ENCODE data around the gene TMEM121. TPM values are rescaled to one million over a fixed set of nuclear protein-coding genes. Genes with fewer than 3 reads are reported as not detected.

Gene TMEM121
- total RNA-seq, 1 donor from 2014 or later = 9.3 TPM

GRCh38 chr14:105500036-105500725, 26.2 kb upstream of the TMEM121 start:
- peak in 1 of 2 donors; percentile 82 for DNase-seq (ENCODE audit: extremely low spot score in 2 of 2)
- H3K27ac ChIP-seq = no peak overlapping the region

GRCh38 chr14:105500726-105501101, 25.7 kb upstream of the TMEM121 start:
- H3K27ac ChIP-seq = no peak overlapping the region
- DNase-seq (ENCODE audit: extremely low spot score in 2 of 2) = no peak
- intact Hi-C loops (cut with DNase I) = no loop called here

More at GRCh38 chr14:105500036-105500725, 26.2 kb upstream of the TMEM121 start:
- Histone ChIP-seq H3K4me1 (no peaks in the 10 kb centered on the region), H3K36me3 (no peaks in the 10 kb centered on the region), H3K4me3 (no peak overlapping the region), H3K9me3 (no peaks in the 10 kb centered on the region), H3K27me3 (no peaks in the 10 kb centered on the region)
- intact Hi-C loops (cut with DNase I) = no loop called here
- TF ChIP-seq POLR2AphosphoS5 (IDR thresholded peaks at IDR 0.05; ENCODE audit: insufficient read depth in 1 of 2, low read depth in 1 of 2) (no peak), POLR2A (IDR thresholded peaks at IDR 0.05) (no peak)

GRCh38 chr14:105501504-105502291, 24.7 kb upstream of the TMEM121 start:
- no peak for DNase-seq (ENCODE audit: extremely low spot score in 2 of 2)
- Histone ChIP-seq H3K4me3 (no peak overlapping the region), H3K4me1 (no peaks in the 10 kb centered on the region), H3K27me3 (no peaks in the 10 kb centered on the region), H3K27ac (no peak overlapping the region), H3K36me3 (no peaks in the 10 kb centered on the region), H3K9me3 (no peaks in the 10 kb centered on the region)
- no peak for TF ChIP-seq POLR2AphosphoS5 (IDR thresholded peaks at IDR 0.05; ENCODE audit: insufficient read depth in 1 of 2, low read depth in 1 of 2)
- TF ChIP-seq CTCF (IDR thresholded peaks at IDR 0.05) = no peak
- TF ChIP-seq POLR2A (IDR thresholded peaks at IDR 0.05) = no peak
- intact Hi-C loops (cut with DNase I) = no loop called here

More at GRCh38 chr14:105500726-105501101, 25.7 kb upstream of the TMEM121 start:
- Histone ChIP-seq H3K36me3 (no peaks in the 10 kb centered on the region), H3K27me3 (no peaks in the 10 kb centered on the region), H3K4me3 (no peak overlapping the region), H3K4me1 (no peaks in the 10 kb centered on the region), H3K9me3 (no peaks in the 10 kb centered on the region)
- TF ChIP-seq POLR2AphosphoS5 (IDR thresholded peaks at IDR 0.05; ENCODE audit: insufficient read depth in 1 of 2, low read depth in 1 of 2) (no peak), POLR2A (IDR thresholded peaks at IDR 0.05) (no peak), CTCF (IDR thresholded peaks at IDR 0.05) (no peak)

- Histone ChIP-seq H3K27me3 (no peaks in the 10 kb centered on the region), H3K27ac (no peak overlapping the region), H3K9me3 (no peaks in the 10 kb centered on the region), H3K4me1 (no peaks in the 10 kb centered on the region), H3K36me3 (no peaks in the 10 kb centered on the region), H3K4me3 (no peak overlapping the region)
- no peak for DNase-seq (ENCODE audit: extremely low spot score in 2 of 2)
- TF ChIP-seq POLR2AphosphoS5 (IDR thresholded peaks at IDR 0.05; ENCODE audit: insufficient read depth in 1 of 2, low read depth in 1 of 2) (no peak), CTCF (IDR thresholded peaks at IDR 0.05) (no peak)
- intact Hi-C loops (cut with DNase I) = no loop called here
These were observed 23.7 kb upstream of the TMEM121 start for GRCh38 chr14:105502446-105503295.

GRCh38 chr14:105503296-105503640, 23.1 kb upstream of the TMEM121 start:
- H3K4me3 ChIP-seq = no peak overlapping the region
- H3K9me3 ChIP-seq = no peaks in the 10 kb centered on the region
- TF ChIP-seq POLR2AphosphoS5 (IDR thresholded peaks at IDR 0.05; ENCODE audit: insufficient read depth in 1 of 2, low read depth in 1 of 2) (no peak), CTCF (IDR thresholded peaks at IDR 0.05) (no peak)
- intact Hi-C loops (cut with DNase I) = no loop called here
- no peaks in the 10 kb centered on the region for H3K27me3 ChIP-seq
- H3K27ac ChIP-seq = no peak overlapping the region
- no peaks in the 10 kb centered on the region for H3K36me3 ChIP-seq
- no peaks in the 10 kb centered on the region for H3K4me1 ChIP-seq
- no peak for DNase-seq (ENCODE audit: extremely low spot score in 2 of 2)
